HepG2 (cell line): ENCODE measurements around the gene NCBP3. TPM values are rescaled to one million over a fixed set of nuclear protein-coding genes. Genes with fewer than 3 reads are reported as not detected.

Experiments
- ARNT ChIP-seq: fragments of 450-650 bp; IDR thresholded peaks from 2 replicates; pipeline ENCODE4 v1.6.1; 2017
- GFI1 ChIP-seq: sonication (generic); formaldehyde crosslinking; IDR thresholded peaks from 2 replicates; pipeline ENCODE4 v1.5.0; 2020; ENCODE audit warnings: missing genetic modification reagents, mild to moderate bottlenecking, borderline replicate concordance
- HDAC1 ChIP-seq: sonication (generic); formaldehyde crosslinking; IDR thresholded peaks from 2 replicates; pipeline ENCODE4 v1.5.1; 2020; ENCODE audit warnings: mild to moderate bottlenecking, missing genetic modification reagents
- HNF1A ChIP-seq, 2 experiments: sonication (generic) in 1 of 2; formaldehyde crosslinking in 1 of 2; IDR thresholded peaks; 2 replicates each; pipeline versions ENCODE4 v1.4.0 to v1.6.1; 2016 to 2020; ENCODE audit warnings: borderline replicate concordance in 1 of 2, low read depth in 1 of 2, mild to moderate bottlenecking in 1 of 2, missing genetic modification reagents in 1 of 2
- LCORL ChIP-seq, 2 experiments: fragments of 450-650 bp in 1 of 2; sonication (generic) in 1 of 2; formaldehyde crosslinking in 1 of 2; IDR thresholded peaks; 2 replicates each; pipeline versions ENCODE4 v1.5.0 to v1.6.1; 2017 to 2020; ENCODE audit warnings: antibody characterized with exemption in 1 of 2, missing genetic modification reagents in 1 of 2
- NFE2 ChIP-seq: sonication (generic); formaldehyde crosslinking; IDR thresholded peaks from 2 replicates; pipeline ENCODE4 v1.4.0; 2020; ENCODE audit warnings: missing genetic modification reagents
- NFE2L1 ChIP-seq: sonication (generic); formaldehyde crosslinking; IDR thresholded peaks from 2 replicates; pipeline ENCODE4 v1.4.0; 2020; ENCODE audit warnings: missing genetic modification reagents, mild to moderate bottlenecking, borderline replicate concordance
- NR2F2 ChIP-seq: IDR thresholded peaks from 2 replicates; pipeline ENCODE4 v1.6.1; 2012; ENCODE audit warnings: low read depth, inconsistent platforms, borderline replicate concordance
- U2AF2 ChIP-seq: fragments of 200-400 bp; formaldehyde crosslinking; IDR thresholded peaks from 2 replicates; pipeline ENCODE4 v1.6.1; 2017; ENCODE audit warnings: low read depth, mild to moderate bottlenecking, low read length
- XBP1 ChIP-seq: sonication (generic); formaldehyde crosslinking; IDR thresholded peaks from 2 replicates; pipeline ENCODE4 v1.5.0; 2020; ENCODE audit warnings: missing genetic modification reagents
- ZNF335 ChIP-seq: sonication (generic); formaldehyde crosslinking; IDR thresholded peaks from 2 replicates; pipeline ENCODE4 v1.4.0; 2020; ENCODE audit warnings: missing genetic modification reagents
- ZNF431 ChIP-seq: sonication (generic); formaldehyde crosslinking; IDR thresholded peaks from 2 replicates; pipeline ENCODE4 v1.9.0; 2022; ENCODE audit warnings: missing genetic modification reagents, low read depth, mild to moderate bottlenecking, borderline replicate concordance
- ZNF564 ChIP-seq: sonication (generic); formaldehyde crosslinking; IDR thresholded peaks from 2 replicates; pipeline ENCODE4 v1.8.1; 2023; ENCODE audit warnings: mild to moderate bottlenecking, missing genetic modification reagents
- ZNF598 ChIP-seq: sonication (generic); formaldehyde crosslinking; IDR thresholded peaks from 2 replicates; pipeline ENCODE4 v1.5.1; 2020; ENCODE audit warnings: mild to moderate bottlenecking, missing genetic modification reagents, borderline replicate concordance
- ZNF687 ChIP-seq: sonication (generic); formaldehyde crosslinking; IDR thresholded peaks from 2 replicates; pipeline ENCODE4 v1.5.1; 2020; ENCODE audit warnings: mild to moderate bottlenecking, missing genetic modification reagents, moderate library complexity
- ZNF777 ChIP-seq: sonication (generic); formaldehyde crosslinking; IDR thresholded peaks from 2 replicates; pipeline ENCODE4 v1.4.0; 2020; ENCODE audit warnings: missing genetic modification reagents
- ZXDC ChIP-seq: sonication (generic); formaldehyde crosslinking; IDR thresholded peaks from 2 replicates; pipeline ENCODE4 v1.5.0; 2020; ENCODE audit warnings: mild to moderate bottlenecking, missing genetic modification reagents
- polyA plus RNA-seq, 8 experiments: library from polyadenylated mRNA; depleted of rRNA in 3 of 8; stranded (reverse) in 7 of 8; unstranded in 1 of 8; fragments of >200 nt; fragmentation: Illumina TruSeq in 4 of 8; extraction: Trizol in 4 of 8; gene quantifications; 2 replicates each; pipeline versions ENCODE4 v1.2.1 to v1.2.3, GENCODE V29; 2011 to 2016; ENCODE audit warnings: low read depth in 4 of 8, missing spikeins in 1 of 8, mixed read lengths in 1 of 8; ENCODE audit not compliant: insufficient read depth in 1 of 8
- total RNA-seq, 5 experiments: library from RNA; depleted of rRNA; stranded (reverse); fragments of >200 nt; fragmentation: Illumina TruSeq; extraction: Trizol; gene quantifications; 2 replicates each; pipeline ENCODE4 v1.2.3, GENCODE V29; 2016; ENCODE audit warnings: low read depth in 1 of 5

Gene NCBP3
- total and polyA plus RNA-seq, 2 of the 13 experiments (the other 11 are each of a cell fraction or from before 2014, with no cell fraction given): 19.5 to 24.8 TPM

GRCh38 chr17:3845621-3846436, at the start of gene NCBP3 (continued):
- TF ChIP-seq ZNF598 (CRISPR knock-in tag) (0 out of 2 replicates have a peak, but pooled peaks have one; percentile 62), HDAC1 (CRISPR knock-in tag) (peak; percentile 95), ZNF431 (CRISPR knock-in tag) (peak; percentile 83; the same call in 1 of the 2 replicates), ZNF687 (CRISPR knock-in tag) (peak; percentile 86), HNF1A (IDR thresholded peaks at IDR 0.05; ENCODE audit: low read depth) (no peak), HNF1A (CRISPR knock-in tag; IDR thresholded peaks at IDR 0.05; ENCODE audit: borderline replicate concordance) (peak; percentile 78; the same call in 1 of the 2 replicates), NFE2 (CRISPR knock-in tag) (no peak), ZNF777 (CRISPR knock-in tag) (no peak), NFE2L1 (CRISPR knock-in tag) (no peak), ZNF564 (no peak; the same call in 1 of the 2 replicates), NR2F2 (peak; percentile 28; the same call in 1 of the 2 replicates), ZXDC (CRISPR knock-in tag) (0 out of 2 replicates have a peak, but pooled peaks have one; percentile 45), U2AF2 (no peak), ZNF335 (0 out of 2 replicates have a peak, but pooled peaks have one; percentile 34), XBP1 (CRISPR knock-in tag) (no peak), GFI1 (CRISPR knock-in tag) (peak; percentile 76), LCORL (IDR thresholded peaks at IDR 0.05) (no peak), LCORL (CRISPR knock-in tag; IDR thresholded peaks at IDR 0.05) (peak; percentile 57), ARNT (no peak)
